Stomach (tissue), 9 donors: Measurements from ENCODE around the gene RAPGEFL1. TPM values are rescaled to one million over a fixed set of nuclear protein-coding genes. Genes with fewer than 3 reads are reported as not detected.
A peak's percentile ranks its signal among the peaks of the same experiment; 100 is the strongest.
"Not testable (repeated sequence)": the region's sequence is repeated elsewhere in the genome, so short reads cannot be mapped to it uniquely, and the experiment has no call there.

Experiments
- DNase-seq, 2 donors: peaks; one replicate each; pipeline versions ENCODE4 v3.0.0 to v3.0.0-alpha.2; 2013 to 2019
- H3K27ac ChIP-seq, 5 donors: fragments of 200-600 bp in 4 of 5; sonication (generic) in 4 of 5; one replicate each; pipeline ENCODE4 v1.5.1; 2013 to 2019; ENCODE audit warnings: mild to moderate bottlenecking in 1 of 5, moderate library complexity in 1 of 5
- H3K27me3 ChIP-seq, 3 donors: fragments of 200-600 bp; sonication (generic); one replicate each; pipeline ENCODE4 v1.5.1; 2017 to 2019; ENCODE audit warnings: mixed run types in 1 of 3
- H3K36me3 ChIP-seq, 4 donors: fragments of 200-600 bp; sonication (generic); 1 replicate in 3 of 4; 2 replicates in 1 of 4; pipeline ENCODE4 v1.5.1; 2016 to 2019
- H3K4me1 ChIP-seq, 4 donors: fragments of 200-600 bp; sonication (generic); one replicate each; pipeline ENCODE4 v1.5.1; 2016 to 2019
- H3K4me3 ChIP-seq, 4 donors: fragments of 200-600 bp; sonication (generic) in 3 of 4; one replicate each; pipeline ENCODE4 v1.5.1; 2016 to 2019; ENCODE audit warnings: mild to moderate bottlenecking in 1 of 4
- H3K9me3 ChIP-seq, 4 donors: fragments of 200-600 bp; sonication (generic); one replicate each; pipeline ENCODE4 v1.5.1; 2016 to 2019
- CTCF ChIP-seq, 7 experiments: fragments of 450-650 bp in 4 of 7; fragments of 200-600 bp in 3 of 7; sonication (generic) in 3 of 7; IDR thresholded peaks; one replicate each; pipeline ENCODE4 v1.5.1; 2016 to 2019; ENCODE audit warnings: antibody characterized with exemption in 7 of 7, control low read depth in 2 of 7, mild to moderate bottlenecking in 1 of 7
- EP300 ChIP-seq: sonication (generic); formaldehyde crosslinking; IDR thresholded peaks from one replicate; pipeline ENCODE4 v1.6.1; 2017; ENCODE audit warnings: antibody characterized with exemption
- POLR2A ChIP-seq, 4 donors: fragments of 450-650 bp; IDR thresholded peaks; one replicate each; pipeline ENCODE4 v1.6.1; 2016; ENCODE audit warnings: antibody characterized with exemption in 4 of 4, control low read depth in 2 of 4, mild to moderate bottlenecking in 1 of 4, moderate library complexity in 1 of 4
- POLR2AphosphoS5 ChIP-seq, 3 donors: sonication (generic); formaldehyde crosslinking; IDR thresholded peaks; one replicate each; pipeline ENCODE4 v1.6.1; 2016; ENCODE audit warnings: antibody characterized with exemption in 3 of 3
- WGBS, 5 donors: extraction: QIAGEN DNeasy Blood & Tissue Kit in 3 of 5; methylation state at CpG; one replicate each; pipeline versions ENCODE4 v1.1.5 to v1.1.7; 2013 to 2018; 5-methylcytosine and 5-hydroxymethylcytosine counted together
- intact Hi-C: fragments of 100-400 bp; cut with DNase I; formaldehyde crosslinking; loops from one replicate; pipeline ENCODE4 v1.15.1; 2023; ENCODE audit warnings: low total_unique reads
- polyA plus RNA-seq, 3 donors: library from polyadenylated mRNA; stranded (reverse); fragments of 200-250 nt; gene quantifications; one replicate each; pipeline ENCODE4 v1.2.3, GENCODE V29; 2013
- total RNA-seq, 5 donors: library from RNA; depleted of rRNA; stranded (reverse); fragments of >200 nt; gene quantifications; one replicate each; pipeline versions ENCODE4 v1.1.0 to v1.2.3, GENCODE V29; 2014 to 2016
- donor health status: healthy with polysubstance abuse.
- donor health status: Bipolar disorder and iron deficiency.
- donor health status: healthy.

The RAPGEFL1 gene
- total and polyA plus RNA-seq, 8 donors = 5.2 to 294 (median 24.6) TPM

- Histone ChIP-seq H3K36me3 (peaks cover 0 to 14% (median 0%) of the 10 kb centered on the region in 4 donors), H3K4me1 (peaks cover 0 to 14% (median 5%) of the 10 kb centered on the region in 4 donors), H3K4me3 (no peak overlapping the region), H3K9me3 (no peaks in the 10 kb centered on the region), H3K27me3 (no peaks in the 10 kb centered on the region), H3K27ac (no peak overlapping the region)
- 76 to 87% (median 86%) methylated on average over 1 of the region's 1 CpG for WGBS, 5 donors
- no peak for DNase-seq
- TF ChIP-seq EP300 (no peak), POLR2AphosphoS5 (IDR thresholded peaks at IDR 0.05) (no peak), CTCF (IDR thresholded peaks at IDR 0.05) (no peak), POLR2A (IDR thresholded peaks at IDR 0.05) (no peak)
- intact Hi-C loops = no loop called here
Observed at GRCh38 chr17:40197550-40197949, 20.3 kb downstream of the RAPGEFL1 start.

- WGBS, 5 donors = 68 to 77% (median 74%) methylated on average over 8 of the region's 8 CpGs
- not testable (repeated sequence) for DNase-seq
Observed at GRCh38 chr17:40197965-40198456, 20.7 kb downstream of the RAPGEFL1 start.

GRCh38 chr17:40198576-40198975 is 21.3 kb downstream of the RAPGEFL1 start:
- no peak overlapping the region for H3K4me3 ChIP-seq
- H3K9me3 ChIP-seq = no peaks in the 10 kb centered on the region
- no peak for TF ChIP-seq EP300
- no peak for TF ChIP-seq POLR2A (IDR thresholded peaks at IDR 0.05)
- no peak for TF ChIP-seq CTCF (IDR thresholded peaks at IDR 0.05)
- no peak for TF ChIP-seq POLR2AphosphoS5 (IDR thresholded peaks at IDR 0.05)
- no peaks in the 10 kb centered on the region for H3K27me3 ChIP-seq
- H3K36me3 ChIP-seq = peaks cover 0 to 4% (median 0%) of the 10 kb centered on the region in 4 donors
- peaks cover 0 to 14% (median 5%) of the 10 kb centered on the region in 4 donors for H3K4me1 ChIP-seq
- DNase-seq = no peak
- no peak overlapping the region for H3K27ac ChIP-seq
- intact Hi-C loops = no loop called here
- WGBS, 5 donors = 88 to 94% (median 90%) methylated on average over 5 of the region's 5 CpGs

More at GRCh38 chr17:40197965-40198456, 20.7 kb downstream of the RAPGEFL1 start:
- H3K27ac ChIP-seq, H3K4me3 ChIP-seq, H3K9me3 ChIP-seq, H3K36me3 ChIP-seq, H3K27me3 ChIP-seq, intact Hi-C loops: not testable (repeated sequence)
- peaks cover 0 to 14% (median 5%) of the 10 kb centered on the region in 4 donors for H3K4me1 ChIP-seq

- no peaks in the 10 kb centered on the region for H3K9me3 ChIP-seq
- H3K4me3 ChIP-seq = no peak overlapping the region
- TF ChIP-seq POLR2AphosphoS5 (IDR thresholded peaks at IDR 0.05) = no peak
- no peak for TF ChIP-seq EP300
- no peak for TF ChIP-seq CTCF (IDR thresholded peaks at IDR 0.05)
- TF ChIP-seq POLR2A (IDR thresholded peaks at IDR 0.05) = no peak
- H3K36me3 ChIP-seq = no peaks in the 10 kb centered on the region
- H3K27ac ChIP-seq = peak overlapping the region in 1 of 5 donors; percentile 8
- intact Hi-C loops = loop anchor here (5.0 kb wide), 1 partner anchor 89 kb away; no protein-coding TSS in a partner anchor
- no peaks in the 10 kb centered on the region for H3K27me3 ChIP-seq
- no peak for DNase-seq
- peaks cover 0 to 10% (median 4%) of the 10 kb centered on the region in 4 donors for H3K4me1 ChIP-seq
- WGBS, 5 donors = 55 to 70% (median 57%) methylated on average over 4 of the region's 4 CpGs
Observed at GRCh38 chr17:40203131-40203530, 25.9 kb downstream of the RAPGEFL1 start.

GRCh38 chr17:40206193-40206592 is 28.9 kb downstream of the RAPGEFL1 start:
- peaks cover 0 to 10% (median 4%) of the 10 kb centered on the region in 4 donors for H3K4me1 ChIP-seq
- H3K27me3 ChIP-seq, H3K4me3 ChIP-seq, intact Hi-C loops, H3K9me3 ChIP-seq, DNase-seq, H3K36me3 ChIP-seq, H3K27ac ChIP-seq: not testable (repeated sequence)
- 83 to 91% (median 87%) methylated on average over 8 of the region's 8 CpGs for WGBS, 5 donors
